HG02981 (cell line): ENCODE measurements around the gene CAPN5.

ENCODE experiments used
- ATAC-seq: cut with Tn5 transposase; IDR thresholded peaks from one replicate; pipeline ENCODE4 v1.9.1; 2021; ENCODE audit warnings: mild to moderate bottlenecking, moderate library complexity; ENCODE audit not compliant: unreplicated experiment

Gene CAPN5

DNA sequence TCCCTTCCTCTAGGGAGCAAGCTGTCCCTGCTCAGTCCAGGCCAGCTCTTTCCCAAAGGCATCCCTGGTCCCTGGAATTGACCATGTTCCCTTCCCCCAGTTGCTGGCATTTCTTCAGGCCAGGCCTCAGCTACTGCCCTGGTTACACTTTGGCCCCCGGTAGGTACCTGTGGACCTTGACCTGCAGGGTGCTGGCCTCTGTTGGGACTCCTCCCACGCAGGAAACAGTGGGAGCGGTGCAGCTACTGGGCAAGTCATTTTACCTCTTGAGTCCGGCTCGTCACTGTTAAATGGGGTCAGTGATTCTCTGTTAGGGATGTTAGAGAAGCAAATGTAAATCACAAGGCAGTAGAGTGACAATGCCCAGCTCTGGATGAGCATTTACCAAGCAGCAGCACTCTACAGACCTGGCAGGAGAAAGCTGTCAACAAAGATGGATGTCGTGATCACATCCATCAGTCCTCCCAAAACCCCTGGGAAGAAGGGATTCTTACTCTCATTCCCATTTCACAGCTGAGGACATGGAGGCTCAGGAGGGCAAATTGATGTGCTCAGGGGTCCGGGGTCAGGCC is 78.2 kb downstream of the CAPN5 start:
- ATAC-seq = no peak

- ATAC-seq = no peak
Observed at GRCh38 chr11:77146261-77147035, 79.7 kb downstream of the CAPN5 start.

DNA sequence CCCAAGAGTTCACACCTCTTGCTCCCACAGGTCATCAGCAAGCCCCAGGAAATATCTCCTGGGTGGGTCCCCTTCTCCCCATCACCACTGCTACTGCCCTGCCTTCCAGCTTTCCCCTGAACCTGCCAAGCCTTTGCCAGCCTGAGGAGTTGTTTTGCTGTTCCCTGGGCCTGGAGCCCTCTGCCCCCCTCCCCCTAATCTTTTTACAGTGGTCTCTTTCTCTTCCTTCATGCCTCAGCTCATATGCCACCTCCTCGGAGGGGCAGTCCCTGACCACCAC is 80.2 kb downstream of the CAPN5 start:
- no peak for ATAC-seq

GRCh38 chr11:77147668-77148321 is 81.0 kb downstream of the CAPN5 start:
- no peak for ATAC-seq

DNA sequence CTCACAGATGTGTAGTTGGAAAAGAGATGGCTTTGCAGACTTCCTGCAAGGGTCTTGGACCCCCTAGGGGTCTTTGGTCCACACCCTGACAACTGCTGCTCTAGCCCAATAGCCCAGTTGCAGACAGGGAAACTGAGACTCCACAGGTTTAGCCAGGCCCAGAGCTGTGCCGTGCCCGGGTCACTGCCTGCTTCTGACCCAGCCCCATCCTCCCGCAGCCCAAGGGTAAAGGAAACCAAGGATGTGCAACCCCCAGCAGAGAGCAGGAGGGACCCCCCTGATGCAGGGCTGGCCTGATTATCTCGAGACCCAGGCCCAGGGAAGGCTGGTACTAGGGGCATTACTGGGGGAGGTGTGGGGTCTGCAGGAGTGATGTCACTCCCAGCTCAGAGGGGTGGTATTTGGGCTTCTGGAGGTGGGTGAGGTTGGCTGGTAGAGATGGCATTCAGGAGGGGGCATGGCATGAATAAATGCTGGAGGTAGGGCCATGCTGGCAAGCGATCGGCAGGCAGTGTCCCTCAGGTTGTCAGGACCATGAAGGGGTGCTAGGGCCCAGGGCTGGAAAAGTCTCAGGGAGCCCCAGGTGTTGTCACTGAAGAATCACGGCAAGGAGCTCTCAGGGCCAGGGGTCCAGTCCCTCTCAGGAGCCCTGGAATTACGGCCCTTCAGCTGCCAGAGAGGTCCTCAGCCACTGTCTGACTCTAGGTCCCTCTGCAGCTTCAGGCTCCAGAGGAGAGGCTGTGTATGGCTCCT is 82.4 kb downstream of the CAPN5 start:
- ATAC-seq = no peak

DNA sequence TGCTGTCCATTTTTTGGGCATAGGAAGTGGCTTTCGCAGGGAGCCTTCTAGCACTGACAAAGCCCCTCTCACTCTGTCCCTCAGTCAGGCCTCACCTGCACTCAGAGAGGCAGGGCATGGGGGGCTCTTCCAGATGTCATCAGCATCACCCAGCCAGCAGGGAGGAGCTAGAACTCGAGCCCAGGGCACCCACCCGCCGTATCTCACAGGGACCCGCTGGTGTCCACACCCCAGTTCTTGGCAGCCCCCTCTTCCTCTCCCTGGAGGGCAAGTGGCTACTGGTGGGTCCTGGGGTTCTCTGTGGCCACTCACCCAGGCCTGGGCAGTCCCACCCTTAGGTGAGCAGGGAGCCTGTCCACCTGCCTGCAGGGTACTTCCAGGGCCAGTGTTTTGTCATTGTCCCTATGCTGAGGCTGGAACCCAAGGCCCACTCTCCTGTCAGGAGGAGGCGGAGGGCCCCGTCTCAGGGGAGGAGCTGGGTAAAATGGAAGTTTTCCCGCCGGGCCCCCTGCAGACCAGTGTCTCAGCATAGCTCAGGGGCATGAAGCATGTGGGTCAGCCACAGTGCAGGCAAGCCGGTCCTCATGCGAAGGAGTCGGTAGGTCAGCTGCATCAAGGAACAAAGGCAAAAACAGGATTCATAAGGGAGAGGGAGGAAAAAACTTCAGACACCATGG is 83.1 kb downstream of the CAPN5 start:
- ATAC-seq = no peak

- ATAC-seq = no peak
Observed at GRCh38 chr11:77150836-77151235, 84.1 kb downstream of the CAPN5 start.

DNA sequence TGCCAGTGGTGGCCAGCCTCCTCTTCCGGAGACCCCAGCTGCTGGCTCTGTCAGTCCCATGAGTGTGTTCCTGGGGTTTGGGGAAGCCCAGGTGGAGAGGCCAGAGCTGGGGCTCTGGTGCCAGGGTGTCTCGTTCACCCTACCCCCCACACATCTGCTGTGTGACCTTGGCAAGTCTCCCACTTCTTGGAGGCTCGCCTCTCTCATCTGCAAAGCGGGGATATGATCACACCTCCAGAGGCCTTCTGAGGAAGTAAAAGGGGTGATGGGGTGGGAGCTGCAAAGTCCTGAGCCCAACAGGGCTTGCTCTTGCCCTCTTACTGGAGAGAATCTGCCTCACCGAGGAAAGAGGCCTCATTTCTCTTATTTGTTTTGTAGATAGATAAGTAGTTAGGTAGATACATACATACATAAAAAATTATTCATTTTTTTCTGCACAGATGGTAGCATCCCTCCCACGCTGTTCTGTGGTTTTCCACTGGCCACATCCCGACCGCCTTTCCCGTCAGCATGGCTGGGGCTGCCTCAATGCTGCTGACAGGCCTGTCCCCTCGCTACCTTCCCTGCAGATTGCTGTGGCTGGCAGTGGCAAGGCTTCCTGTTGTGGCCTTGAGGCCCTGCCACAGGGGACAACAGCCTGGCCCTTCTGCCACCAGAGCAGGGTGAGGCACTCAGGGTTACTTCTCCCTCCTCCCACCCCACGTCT is 85.2 kb downstream of the CAPN5 start:
- ATAC-seq = no peak

DNA sequence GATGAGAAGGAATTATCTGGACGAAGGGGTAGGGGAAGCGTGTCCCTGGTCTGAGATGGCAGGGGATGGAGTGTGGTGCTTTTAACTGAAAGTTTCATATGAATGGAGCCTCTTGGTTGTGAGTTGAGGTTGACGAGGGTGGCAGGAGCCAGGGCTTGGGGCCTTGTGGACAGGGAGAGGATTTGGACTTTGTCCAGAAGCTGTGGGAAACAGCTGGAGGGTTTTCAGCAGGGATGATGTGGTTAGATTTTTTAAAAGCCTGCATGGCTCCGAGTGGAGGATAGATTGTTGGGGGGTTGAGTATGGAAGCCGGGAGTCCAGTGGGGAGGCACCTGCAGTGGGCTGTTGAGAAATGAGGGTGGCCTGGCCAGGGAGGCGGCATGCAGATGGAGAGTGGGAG is 86.1 kb downstream of the CAPN5 start:
- ATAC-seq = no peak

DNA sequence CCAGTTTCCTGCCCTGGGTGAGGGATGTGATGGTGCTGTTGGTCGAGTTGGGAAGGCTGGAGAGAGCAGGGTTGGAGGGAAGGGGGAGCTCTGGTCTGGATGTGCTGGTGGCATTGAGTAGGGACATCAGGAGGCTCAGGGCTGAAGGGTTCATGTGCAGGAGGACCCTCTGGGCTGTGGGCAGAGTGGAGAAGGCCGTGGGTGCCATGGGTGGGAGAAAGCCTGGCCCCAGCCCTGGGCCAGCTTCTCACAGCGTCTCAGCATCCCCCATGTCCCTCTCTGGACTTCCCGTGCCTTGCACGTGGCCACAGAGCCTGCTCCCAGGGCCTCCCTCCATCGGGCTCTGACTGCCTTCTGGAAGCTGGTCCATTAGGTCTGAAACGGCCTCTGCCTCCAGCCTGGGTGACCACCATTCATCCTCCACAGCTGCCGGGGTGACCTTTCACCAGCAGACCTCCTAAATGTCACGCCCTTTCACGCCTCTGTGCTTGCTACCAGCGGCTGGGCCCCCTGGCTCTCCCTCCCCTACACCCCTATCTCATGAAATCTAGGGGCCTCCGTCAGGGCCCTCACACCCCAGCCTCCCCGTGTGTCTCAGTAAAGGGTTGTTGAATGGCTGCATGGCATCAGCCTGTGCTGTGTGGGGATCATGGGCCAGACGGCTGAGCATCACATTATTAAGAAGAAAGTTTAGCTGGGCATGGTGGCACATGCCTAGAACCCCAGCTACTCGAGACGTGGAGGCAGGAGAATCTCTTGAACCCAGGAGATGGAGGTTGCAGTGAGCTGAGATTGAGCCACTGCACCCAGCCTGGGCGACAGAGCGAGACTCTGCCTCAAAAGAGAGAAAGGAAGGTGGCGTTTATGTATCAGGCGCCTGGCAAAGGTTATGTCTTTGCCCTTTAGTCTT is 86.8 kb downstream of the CAPN5 start:
- no peak for ATAC-seq

DNA sequence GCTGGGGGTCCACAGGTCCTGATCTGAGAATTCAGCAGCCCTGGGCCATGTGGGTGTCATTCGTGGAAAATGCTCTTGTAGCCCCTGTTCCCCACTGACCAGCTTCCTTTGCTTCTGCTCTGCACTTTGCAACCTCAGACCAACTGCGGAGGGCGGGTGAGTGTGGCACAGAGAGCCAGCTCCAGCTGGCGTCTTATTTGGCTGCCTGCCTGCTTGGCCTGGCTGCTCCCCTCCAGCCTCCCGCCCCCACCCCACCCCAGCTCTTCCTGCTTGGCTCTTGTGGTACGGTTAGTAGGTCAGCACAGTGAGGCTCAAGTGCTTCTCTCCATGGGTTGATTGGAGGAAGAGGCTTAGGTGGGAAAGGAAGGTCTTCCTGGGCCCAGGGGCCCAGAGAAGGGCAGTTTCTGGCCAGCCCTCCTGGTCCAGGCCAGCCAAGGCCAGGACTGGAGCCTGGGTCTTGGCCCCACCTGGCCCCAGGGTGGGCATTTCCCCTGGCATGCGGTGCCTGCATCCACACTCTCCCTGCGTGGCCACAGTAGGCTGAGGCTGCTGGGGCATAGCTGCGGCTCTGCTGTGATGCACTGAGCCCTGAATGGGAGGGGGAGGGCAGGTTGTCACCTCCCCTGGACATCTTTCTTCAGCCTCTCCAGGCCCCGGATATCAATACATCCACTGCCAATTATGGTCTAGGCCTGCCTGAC is 87.8 kb downstream of the CAPN5 start:
- no peak for ATAC-seq

DNA sequence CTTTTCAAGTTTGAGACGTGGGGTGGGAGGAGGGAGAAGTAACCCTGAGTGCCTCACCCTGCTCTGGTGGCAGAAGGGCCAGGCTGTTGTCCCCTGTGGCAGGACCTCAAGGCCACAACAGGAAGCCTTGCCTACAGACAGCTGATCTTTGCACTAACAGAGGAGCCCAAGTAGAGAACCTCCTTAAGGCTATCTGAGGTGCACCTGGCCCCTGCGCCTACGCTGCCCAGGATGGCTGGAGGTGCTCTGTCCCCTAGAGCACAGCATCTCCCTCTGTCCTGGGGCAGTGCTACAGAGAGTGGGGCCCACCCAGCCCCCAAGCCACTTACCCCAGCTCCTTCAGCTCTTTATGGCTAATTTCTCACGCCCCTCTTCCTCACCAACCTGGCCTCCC is 88.3 kb downstream of the CAPN5 start:
- ATAC-seq = no peak

- ATAC-seq = no peak
Observed at GRCh38 chr11:77155556-77156130, 88.9 kb downstream of the CAPN5 start.

DNA sequence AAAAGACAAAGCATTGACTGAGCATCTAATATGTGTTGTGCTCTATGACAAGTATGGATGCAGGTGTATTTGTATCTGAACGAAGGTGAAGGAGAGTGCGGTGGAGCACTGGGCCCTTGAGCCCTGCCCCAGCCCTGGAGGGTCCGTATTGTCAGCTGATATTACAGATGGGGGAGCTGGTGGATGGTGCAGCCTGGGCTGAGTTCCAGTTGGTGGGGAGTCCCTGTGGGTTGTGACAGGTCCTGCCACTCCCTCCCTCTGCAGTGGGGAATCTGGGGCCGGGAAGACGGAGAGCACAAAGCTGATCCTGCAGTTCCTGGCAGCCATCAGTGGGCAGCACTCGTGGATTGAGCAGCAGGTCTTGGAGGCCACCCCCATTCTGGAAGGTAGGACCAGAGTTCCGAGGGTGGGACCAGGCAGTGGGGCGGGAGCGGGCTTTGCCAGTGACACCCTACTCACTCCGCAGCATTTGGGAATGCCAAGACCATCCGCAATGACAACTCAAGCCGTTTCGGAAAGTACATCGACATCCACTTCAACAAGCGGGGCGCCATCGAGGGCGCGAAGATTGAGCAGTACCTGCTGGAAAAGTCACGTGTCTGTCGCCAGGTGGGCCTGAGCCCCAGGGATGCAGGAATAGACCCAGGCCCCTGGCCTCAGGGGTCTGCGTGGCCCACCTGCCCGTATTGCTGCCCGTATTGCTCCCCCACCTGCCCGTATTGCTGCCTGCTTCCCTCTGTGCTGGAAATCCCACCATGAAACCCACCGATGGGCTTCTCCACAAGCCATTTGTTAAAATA is 89.8 kb downstream of the CAPN5 start:
- ATAC-seq = no peak

GRCh38 chr11:77158041-77158695 is 91.4 kb downstream of the CAPN5 start:
- ATAC-seq = no peak

- ATAC-seq = no peak
Observed at GRCh38 chr11:77159219-77159936, 92.6 kb downstream of the CAPN5 start.
